NCI-H146 treated with DMSO at 0.1 percent for 48 hours (cell line): ENCODE measurements around the gene MCRIP1.
"Not testable (repeated sequence)": the region's sequence is repeated elsewhere in the genome, so short reads cannot be mapped to it uniquely, and the experiment has no call there.

ENCODE experiments used
- DNase-seq: peaks from one replicate; lab custom pipeline; 2025; ENCODE audit not compliant: unreplicated experiment; lab: John Stamatoyannopoulos, UW

The MCRIP1 gene

DNA sequence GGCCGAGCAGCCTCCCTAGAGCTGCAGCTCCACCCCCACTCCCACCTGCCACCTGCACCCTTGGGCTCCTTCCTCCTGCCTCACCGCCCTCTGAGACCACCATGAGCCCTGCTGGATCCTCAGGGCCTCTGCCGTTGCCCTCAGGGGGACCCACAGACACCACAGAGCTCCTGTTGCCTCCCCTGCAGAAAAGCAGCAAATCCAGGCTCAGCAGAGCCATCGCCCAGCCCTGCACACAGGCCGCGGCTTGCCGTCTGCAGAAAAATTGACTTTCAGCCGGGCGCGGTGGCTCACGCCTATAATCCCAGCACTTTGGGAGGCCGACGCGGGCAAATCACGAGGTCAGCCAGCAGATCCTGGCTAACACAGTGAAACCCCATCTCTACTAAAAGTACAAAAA is 8.8 kb upstream of the MCRIP1 start:
- no peak for DNase-seq

DNA sequence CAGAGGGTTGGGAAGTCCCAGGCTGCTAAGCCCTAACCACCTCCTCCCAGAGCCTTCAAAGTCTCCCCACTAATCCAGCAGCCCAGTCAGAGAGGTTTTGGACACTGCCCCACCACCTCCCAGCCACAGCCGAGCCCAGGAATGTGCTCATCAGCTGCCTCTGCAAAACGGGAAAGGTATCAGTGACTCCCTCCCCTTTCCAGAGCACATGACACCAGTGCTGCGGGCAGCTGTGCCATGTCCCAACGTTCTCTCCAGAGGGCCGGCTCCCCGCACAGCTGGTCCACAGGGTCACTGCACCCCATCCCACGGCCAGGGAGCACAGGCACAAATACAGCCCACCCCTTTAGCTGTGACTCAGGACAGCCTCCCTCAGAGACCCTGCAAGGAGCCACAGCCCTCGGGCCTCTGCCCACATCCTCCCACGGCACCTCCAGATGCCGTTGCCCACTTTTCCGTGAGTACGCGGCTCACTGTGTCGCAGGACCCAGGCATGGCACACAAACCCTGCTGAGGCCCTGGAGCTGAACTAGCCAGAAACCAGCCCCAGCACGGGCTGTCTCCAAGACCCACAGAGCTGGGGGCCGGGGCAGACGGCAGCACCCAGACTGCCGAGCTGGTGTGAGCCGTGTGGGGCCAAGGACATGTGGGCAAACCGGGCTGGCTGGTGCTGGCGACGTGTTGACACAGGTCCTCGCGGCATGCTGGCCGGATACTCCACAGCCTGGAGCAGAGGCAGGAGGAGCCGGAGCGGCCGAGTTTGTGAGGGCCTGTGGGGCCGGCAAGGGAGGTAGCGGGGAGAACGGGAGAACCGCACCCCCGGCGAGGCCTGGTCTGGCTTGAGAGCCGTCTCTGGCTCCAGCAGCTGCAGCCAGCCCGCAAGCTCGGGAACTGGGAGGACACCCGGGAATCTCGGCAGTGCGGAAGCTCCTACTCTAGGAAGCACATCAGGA is 8.0 kb upstream of the MCRIP1 start:
- DNase-seq, result no peak

GRCh38 chr17:81840059-81840458 is 7.0 kb upstream of the MCRIP1 start:
- not testable (repeated sequence) for DNase-seq

DNA sequence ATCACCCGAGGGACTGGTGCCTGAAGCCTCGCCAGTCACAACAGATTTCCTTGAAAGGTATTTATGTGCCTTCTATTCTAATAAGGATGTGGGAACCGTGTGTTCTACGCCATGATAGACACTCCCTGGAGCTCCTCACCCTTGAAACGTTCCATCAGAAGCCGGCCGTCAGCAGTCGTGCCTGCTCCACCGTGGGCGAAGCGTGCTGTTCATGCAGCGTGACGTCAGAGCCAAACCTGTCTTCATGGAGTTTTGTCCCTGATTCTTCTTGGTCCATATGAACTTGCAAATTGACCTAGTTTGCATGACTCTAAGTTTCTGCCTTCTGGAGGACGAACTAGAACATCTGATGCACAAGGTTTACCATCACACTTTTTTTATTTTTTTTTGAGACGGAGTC is 6.2 kb upstream of the MCRIP1 start:
- no peak for DNase-seq

DNA sequence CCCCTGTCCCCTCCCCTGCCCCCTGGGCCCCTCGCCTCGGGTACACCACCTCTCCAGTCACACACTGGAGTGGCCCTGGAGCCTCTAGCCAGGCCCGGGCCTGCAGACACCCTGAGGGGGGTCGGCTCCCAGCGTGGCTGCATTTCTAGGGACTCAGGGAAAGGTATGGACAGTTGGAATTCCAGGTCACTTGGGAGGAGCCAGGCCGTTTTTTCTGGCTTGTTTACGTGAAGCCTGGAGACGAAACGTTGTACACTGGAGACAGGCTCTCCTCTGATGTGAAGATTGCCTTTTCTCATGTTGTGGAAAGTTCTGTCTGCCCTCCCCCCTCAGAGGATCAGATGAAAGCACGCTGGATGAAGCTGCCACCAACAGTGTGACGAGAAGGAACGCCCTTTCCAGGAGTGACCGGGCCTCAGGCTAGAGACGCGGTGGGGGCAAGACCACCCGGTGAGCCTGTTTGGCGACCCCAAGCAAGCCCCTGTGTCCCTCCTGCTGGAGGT is 5.7 kb upstream of the MCRIP1 start:
- no peak for DNase-seq

DNA sequence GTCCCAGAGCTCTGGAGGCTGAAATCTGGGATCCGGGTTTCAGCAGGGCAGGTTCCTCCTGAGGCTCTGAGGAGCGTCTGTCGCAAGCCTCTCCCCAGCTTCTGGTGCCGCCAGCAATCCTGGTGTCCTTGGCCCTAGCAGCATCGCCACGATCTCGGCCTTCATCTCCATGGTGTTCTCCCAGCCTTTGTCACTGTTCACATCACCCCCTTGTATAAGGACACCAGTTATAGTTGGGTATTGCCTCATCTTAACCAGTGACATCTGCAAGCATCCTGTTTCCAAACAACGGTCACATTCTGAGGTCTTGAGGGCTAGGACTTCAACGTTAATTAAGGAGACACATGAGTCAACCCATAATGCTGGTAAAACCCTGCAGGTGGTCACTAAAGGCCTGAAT is 4.5 kb upstream of the MCRIP1 start:
- no peak for DNase-seq

DNA sequence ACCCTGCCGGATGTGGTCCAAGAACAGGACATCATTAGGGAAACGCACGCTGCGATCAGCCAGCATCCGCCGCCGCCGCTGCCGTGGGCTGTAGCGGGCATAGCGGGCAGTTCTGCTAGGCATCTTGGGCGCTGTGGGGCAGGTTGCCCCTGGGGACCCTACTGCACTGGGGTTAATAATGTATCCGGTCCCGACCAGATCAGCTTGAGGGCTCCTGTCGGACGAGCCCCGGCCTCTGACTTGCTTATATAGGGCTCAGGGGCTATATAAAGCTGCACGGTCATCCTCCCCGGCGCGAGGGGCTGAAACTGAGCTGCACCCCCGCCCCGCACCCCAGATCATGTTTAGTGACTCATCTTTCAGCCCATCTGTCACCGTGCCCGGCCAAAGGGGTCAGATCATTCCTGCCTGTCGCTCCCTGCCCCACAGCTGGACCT is 1.8 kb upstream of the MCRIP1 start, which contains the start of gene PPP1R27:
Gene PPP1R27, minus strand, starts transcription at position 220 of the 437 bp plus-strand sequence. Its CDS starts 97 bp downstream, at position 123.
- no peak for DNase-seq

- DNase-seq, result no peak
Measured at GRCh38 chr17:81833921-81834830, 1.1 kb upstream of the MCRIP1 start.

DNA sequence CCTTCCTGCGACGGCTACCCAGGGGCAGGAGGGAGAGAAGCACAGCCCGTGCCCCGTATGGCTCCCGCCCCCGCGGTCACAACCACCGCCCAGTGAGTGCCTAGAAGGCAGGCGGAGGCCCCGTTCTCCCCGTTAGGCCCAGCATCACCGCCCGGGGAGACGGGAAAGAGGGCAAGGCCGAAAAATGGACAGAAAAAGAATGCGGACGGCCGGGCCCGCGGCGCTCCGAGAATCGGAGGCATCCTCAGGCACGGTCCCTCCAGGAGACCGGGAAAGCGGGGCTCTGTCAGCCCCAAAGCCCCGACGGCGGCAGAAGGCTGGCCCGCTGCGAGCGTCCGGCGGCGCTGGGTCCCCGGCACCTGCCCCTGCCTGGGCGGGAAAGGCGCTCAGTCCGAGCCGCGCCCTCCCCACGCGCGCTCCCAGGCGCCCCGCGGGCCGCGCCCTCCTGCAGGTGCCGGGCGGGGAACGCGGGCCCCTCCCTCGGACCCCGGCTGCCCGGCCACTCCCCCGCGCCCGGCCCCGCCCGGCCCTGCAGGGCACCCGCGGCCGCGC is 407 bp downstream of the MCRIP1 start:
- DNase-seq, result peak; percentile 72

DNA sequence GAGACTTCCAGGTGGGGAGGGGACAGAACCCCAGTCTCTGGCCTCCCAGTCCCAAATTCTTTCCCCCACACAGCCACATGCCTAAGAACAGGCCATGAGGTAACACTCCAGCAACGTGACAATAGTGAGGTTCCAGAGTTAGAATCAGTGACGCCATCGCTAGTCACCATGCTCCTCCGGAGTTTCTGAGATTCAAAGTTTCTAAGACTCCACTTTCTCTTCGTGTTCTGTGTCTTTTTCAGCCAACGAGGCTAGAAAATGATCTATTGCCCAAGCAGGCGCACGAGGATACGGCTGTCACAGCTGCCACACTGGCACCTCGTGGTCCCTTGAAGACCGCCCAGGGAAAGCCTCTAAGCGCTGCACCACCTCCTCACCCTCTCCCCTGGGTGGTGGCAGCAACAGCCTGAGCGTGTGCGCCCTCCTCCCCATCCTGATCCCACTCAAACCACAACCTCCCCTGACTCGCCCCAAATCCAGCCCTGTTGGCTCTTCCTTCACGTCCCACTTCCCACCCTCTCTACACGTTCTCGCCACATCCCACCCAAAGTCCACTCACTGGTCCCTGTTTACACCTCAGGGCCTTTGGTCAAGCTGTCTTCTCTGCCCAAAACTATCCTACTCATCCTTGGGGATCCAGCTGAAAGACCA is 1.0 kb downstream of the MCRIP1 start:
- peak; percentile 15 for DNase-seq

DNA sequence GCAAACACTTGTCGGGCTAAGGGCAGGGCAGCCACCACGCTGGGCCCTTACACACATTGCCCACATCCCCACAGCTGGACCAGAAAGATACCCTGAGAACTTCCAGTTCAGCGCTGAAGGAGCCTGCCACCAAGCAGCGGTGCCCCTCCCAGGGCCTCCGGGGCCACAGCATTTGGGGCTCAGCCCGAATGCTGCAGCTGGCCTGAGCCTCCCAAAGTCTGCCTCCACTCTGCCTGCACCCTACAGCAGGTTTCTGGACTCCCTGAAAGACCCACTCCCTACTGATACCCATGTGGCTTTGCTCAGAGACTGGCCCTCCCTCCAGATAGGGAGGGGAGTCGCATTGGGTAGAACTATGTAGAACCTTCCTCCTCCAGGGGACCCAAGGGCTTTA is 1.5 kb downstream of the MCRIP1 start:
- no peak for DNase-seq

GRCh38 chr17:81829858-81830257 is 3.2 kb downstream of the MCRIP1 start:
- DNase-seq, result no peak

- no peak for DNase-seq
Measured at GRCh38 chr17:81828656-81829055, 4.4 kb downstream of the MCRIP1 start.

GRCh38 chr17:81825841-81826466 is 7.1 kb downstream of the MCRIP1 start:
- no peak for DNase-seq

DNA sequence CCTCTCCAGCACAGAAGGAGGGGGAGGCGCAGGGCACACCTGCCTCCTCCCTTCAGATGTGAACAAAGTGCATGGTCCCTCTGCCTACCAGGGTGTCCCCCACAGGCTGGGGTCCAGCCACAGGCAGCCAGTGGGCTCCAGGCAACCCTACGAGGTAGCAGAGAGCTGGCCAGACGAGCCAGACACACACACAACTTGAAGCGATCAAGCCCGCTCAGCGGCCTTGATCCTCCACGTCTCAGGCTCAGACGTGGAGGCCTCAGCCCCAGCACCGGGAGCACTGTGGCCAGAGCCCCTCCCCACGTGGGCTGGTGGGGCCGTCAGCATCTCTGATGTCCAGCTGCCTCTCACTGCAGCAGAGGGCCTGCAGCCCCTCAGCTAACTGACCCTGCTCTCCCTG is 8.5 kb downstream of the MCRIP1 start:
- no peak for DNase-seq

DNA sequence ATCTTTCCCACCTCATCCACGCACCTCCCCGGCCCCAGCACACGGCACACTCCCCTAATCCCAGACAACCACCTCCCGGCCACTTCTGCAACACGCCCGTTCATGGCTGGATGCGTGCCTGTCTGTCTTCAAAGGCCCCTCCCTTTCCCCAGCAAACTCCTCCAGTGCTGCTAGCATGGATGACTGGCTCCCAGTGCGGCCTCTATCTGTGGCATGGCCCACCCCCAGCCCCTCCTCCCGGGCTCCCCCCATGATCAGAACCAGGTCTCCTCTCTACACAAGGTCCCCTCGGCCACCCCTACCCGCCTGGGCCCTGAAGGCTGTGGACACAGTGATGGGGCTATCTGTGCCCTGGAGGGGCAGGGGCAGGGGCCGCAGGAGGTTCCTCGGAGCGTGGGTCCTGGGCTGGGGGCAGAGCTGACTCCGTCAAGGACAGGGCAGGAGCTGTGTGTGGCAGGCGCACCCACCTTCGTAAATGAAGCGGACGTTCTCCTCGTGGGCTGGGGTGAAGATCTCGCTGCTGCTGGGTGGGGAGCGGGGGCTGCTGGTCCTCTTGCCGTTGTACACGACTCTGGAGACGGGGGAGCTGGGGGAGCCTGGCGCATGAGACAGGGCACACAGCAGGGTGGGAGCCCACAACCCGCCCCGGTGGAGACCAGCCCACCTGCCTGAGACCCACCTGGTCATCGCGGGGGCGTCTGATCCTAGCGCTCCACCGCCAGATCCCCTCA is 9.1 kb downstream of the MCRIP1 start:
- no peak for DNase-seq

- no peak for DNase-seq
Measured at GRCh38 chr17:81822996-81823819, 9.9 kb downstream of the MCRIP1 start.

- DNase-seq, result no peak
Measured at GRCh38 chr17:81822312-81822637, 10.8 kb downstream of the MCRIP1 start.
